GM12878 (cell line): ENCODE data around the gene RPL38. TPM values are rescaled to one million over a fixed set of nuclear protein-coding genes. Genes with fewer than 3 reads are reported as not detected.

ENCODE experiments used
- ATAC-seq: fragments of 200-7000 bp; cut with Tn5 transposase; 3 replicates; pipeline ENCODE4 v1.9.1; 2020; ENCODE audit warnings: mild to moderate bottlenecking, moderate library complexity
- BruUV-seq: library from RNA; stranded (reverse); fragments of 400-500 nt; replicated peaks from 2 replicates; lab custom pipeline; 2021; lab: Mats Ljungman, UMichigan
- CTCF ChIA-PET: fragments of 300-600 bp; sonication (Branson Sonifier 250); formaldehyde crosslinking; extraction: SDS; loops from one replicate; lab custom pipeline; 2021; ENCODE audit warnings: inconsistent platforms; lab: Yijun Ruan, JAX
- POLR2A ChIA-PET: fragments of 350-600 bp; formaldehyde crosslinking; extraction: SDS; loops from one replicate; lab custom pipeline; 2021; ENCODE audit warnings: inconsistent platforms; lab: Charles Lee
- RAD21 ChIA-PET: fragments of 300-600 bp; sonication (Branson Sonifier 250); formaldehyde crosslinking; loops from one replicate; lab custom pipeline; 2023; ENCODE audit warnings: antibody characterized with exemption; ENCODE audit not compliant: unreplicated experiment; lab: Charles Lee
- SMC1A ChIA-PET: fragments of 300-600 bp; sonication (Branson Sonifier 250); formaldehyde crosslinking; loops from one replicate; lab custom pipeline; 2023; ENCODE audit not compliant: unreplicated experiment, uncharacterized antibody; lab: Charles Lee
- DNase-seq: peaks from one replicate; pipeline ENCODE4 v3.0.0-alpha.2; 2011; ENCODE audit warnings: low read depth, low spot score
- FAIRE-seq: peaks from 3 replicates; lab custom pipeline; 2011; peaks lifted over from hg19 to GRCh38; lab: Jason Lieb, UNC
- H2AFZ ChIP-seq: 2 replicates; pipeline ENCODE4 v1.6.0; 2011; ENCODE audit warnings: low read depth, low read length, control low read depth; ENCODE audit not compliant: control insufficient read depth
- H3K27ac ChIP-seq: 2 replicates; pipeline ENCODE4 v1.5.1; 2011; ENCODE audit warnings: control low read depth; ENCODE audit not compliant: control insufficient read depth, insufficient read depth
- H3K27me3 ChIP-seq, 2 experiments: replicated peaks in 1 of 2; 2 replicates each; pipeline versions ENCODE4 v1.6.0 to v1.6.1; 2011; ENCODE audit warnings: low read length in 1 of 2; ENCODE audit not compliant: control insufficient read depth in 2 of 2, insufficient read depth in 2 of 2
- H3K36me3 ChIP-seq, 2 experiments: 2 replicates each; pipeline ENCODE4 v1.5.1; 2011; ENCODE audit warnings: low read length in 1 of 2; ENCODE audit not compliant: control insufficient read depth in 2 of 2, insufficient read depth in 2 of 2
- H3K4me1 ChIP-seq: 2 replicates; pipeline ENCODE4 v1.6.1; 2011; ENCODE audit warnings: mild to moderate bottlenecking, low read length, moderate library complexity, mixed read lengths; ENCODE audit not compliant: control insufficient read depth, insufficient read depth
- H3K4me2 ChIP-seq: 2 replicates; pipeline ENCODE4 v1.6.0; 2011; ENCODE audit warnings: control low read depth; ENCODE audit not compliant: control insufficient read depth, insufficient read depth
- H3K4me3 ChIP-seq: fragments of 200-600 bp; sonication (generic); 2 replicates; pipeline ENCODE4 v1.5.1; 2016
- H3K79me2 ChIP-seq: 2 replicates; pipeline ENCODE4 v1.6.0; 2011; ENCODE audit warnings: low read length; ENCODE audit not compliant: control insufficient read depth, insufficient read depth
- H3K9ac ChIP-seq: 2 replicates; pipeline ENCODE4 v1.8.0; 2011; ENCODE audit warnings: low read length, control low read depth, mixed read lengths; ENCODE audit not compliant: control insufficient read depth, insufficient read depth
- H3K9me3 ChIP-seq: replicated peaks from 3 replicates; pipeline ENCODE4 v1.5.1; 2011; ENCODE audit warnings: mild to moderate bottlenecking, low read length; ENCODE audit not compliant: control insufficient read depth, insufficient read depth
- H4K20me1 ChIP-seq: 2 replicates; pipeline ENCODE4 v1.6.0; 2011; ENCODE audit not compliant: control insufficient read depth, insufficient read depth
- ETV6 ChIP-seq, 2 experiments: fragments of 450-650 bp in 1 of 2; IDR thresholded peaks in 1 of 2; conservative IDR thresholded peaks in 1 of 2; 2 replicates each; pipeline ENCODE4 v1.6.1; 2014; ENCODE audit warnings: antibody characterized with exemption in 1 of 2, borderline replicate concordance in 1 of 2, low read depth in 1 of 2, mild to moderate bottlenecking in 1 of 2, moderate library complexity in 1 of 2
- EZH2 ChIP-seq: IDR thresholded peaks from 2 replicates; pipeline ENCODE4 v1.6.1; 2012; ENCODE audit warnings: low read depth, mild to moderate bottlenecking, control low read depth, inconsistent platforms, low read length, borderline replicate concordance; ENCODE audit not compliant: control insufficient read depth
- FOXM1 ChIP-seq: IDR thresholded peaks from 2 replicates; pipeline ENCODE4 v1.6.1; 2012; ENCODE audit warnings: low read depth, mild to moderate bottlenecking, inconsistent platforms, low read length, moderate library complexity
- MLLT1 ChIP-seq: fragments of 450-650 bp; IDR thresholded peaks from 2 replicates; pipeline ENCODE4 v1.6.1; 2016; ENCODE audit warnings: mild to moderate bottlenecking
- MTA3 ChIP-seq: IDR thresholded peaks from 2 replicates; pipeline ENCODE4 v1.6.1; 2012; ENCODE audit warnings: low read length, inconsistent platforms, borderline replicate concordance
- MXI1 ChIP-seq: fragments of 150-350 bp; IDR thresholded peaks from 2 replicates; pipeline ENCODE4 v1.6.1; 2011; ENCODE audit warnings: low read depth, mild to moderate bottlenecking, inconsistent platforms, low read length, improper control_type of control experiment
- NFYA ChIP-seq: IDR thresholded peaks from 2 replicates; pipeline ENCODE4 v1.6.1; 2011; ENCODE audit warnings: low read depth, mild to moderate bottlenecking, low read length, improper control_type of control experiment, borderline replicate concordance
- RB1 ChIP-seq: fragments of 450-650 bp; formaldehyde crosslinking; IDR thresholded peaks from 2 replicates; pipeline ENCODE4 v1.6.1; 2017; ENCODE audit warnings: mild to moderate bottlenecking, borderline replicate concordance
- REST ChIP-seq: IDR thresholded peaks from 2 replicates; pipeline ENCODE4 v1.6.1; 2012; ENCODE audit warnings: mild to moderate bottlenecking, low read depth, low read length
- SMAD1 ChIP-seq: fragments of 450-650 bp; IDR thresholded peaks from 2 replicates; pipeline ENCODE4 v1.6.1; 2018; ENCODE audit warnings: mild to moderate bottlenecking, low read depth; ENCODE audit not compliant: partially characterized antibody
- STAT3 ChIP-seq: IDR thresholded peaks from 2 replicates; pipeline ENCODE4 v1.6.1; 2011; ENCODE audit warnings: low read depth, low read length, improper control_type of control experiment
- SUPT20H ChIP-seq: IDR thresholded peaks from 2 replicates; pipeline ENCODE4 v1.6.1; 2011; ENCODE audit warnings: low read depth, mild to moderate bottlenecking, low read length, moderate library complexity, borderline replicate concordance; ENCODE audit not compliant: control insufficient read depth
- TCF3 ChIP-seq: IDR thresholded peaks from 2 replicates; pipeline ENCODE4 v1.6.1; 2012; ENCODE audit warnings: low read depth, mild to moderate bottlenecking, low read length, borderline replicate concordance; ENCODE audit not compliant: insufficient read depth
- ZBTB33 ChIP-seq: fragments of 450-650 bp; IDR thresholded peaks from 2 replicates; pipeline ENCODE4 v1.6.1; 2017; ENCODE audit warnings: mild to moderate bottlenecking
- ZNF24 ChIP-seq: fragments of 450-650 bp; IDR thresholded peaks from 2 replicates; pipeline ENCODE4 v1.6.1; 2017; ENCODE audit warnings: antibody characterized with exemption, mild to moderate bottlenecking
- WGBS: methylation state at CpG from one replicate; pipeline ENCODE4 v1.1.6; 2016; ENCODE audit warnings: low lambda C conversion rate; ENCODE audit not compliant: insufficient replicate concordance, insufficient coverage; ENCODE audit errors: missing lambda C conversion rate; 5-methylcytosine and 5-hydroxymethylcytosine counted together
- in situ Hi-C: fragments of 300-500 bp; cut with MboI; formaldehyde crosslinking; loops from 9 replicates; pipeline ENCODE4 v1.14.3; 2018; ENCODE audit warnings: mixed read lengths
- intact Hi-C: fragments of 100-400 bp; cut with micrococcal nuclease; formaldehyde crosslinking; loops from one replicate; pipeline ENCODE4 v1.14.2; 2022; ENCODE audit not compliant: unreplicated experiment
- polyA plus RNA-seq, 11 experiments: library from polyadenylated mRNA; depleted of rRNA in 4 of 11; unstranded in 6 of 11; stranded (reverse) in 5 of 11; fragments of >200 nt; fragmentation: Nextera tagmentation in 4 of 11; fragmentation: Illumina TruSeq in 1 of 11; extraction: Ambion mirVana in 4 of 11; extraction: Trizol in 1 of 11; gene quantifications; 1 replicate in 1 of 11; 2 replicates in 10 of 11; pipeline versions ENCODE4 v1.2.1 to v1.2.3, GENCODE V29; 2011 to 2016; ENCODE audit warnings: inconsistent platforms in 2 of 11, missing spikeins in 2 of 11, low read depth in 1 of 11
- total RNA-seq, 4 experiments: library from RNA; depleted of rRNA in 3 of 4; stranded (reverse); fragments of >200 nt in 3 of 4; fragmentation: Illumina TruSeq in 1 of 4; extraction: Trizol in 1 of 4; gene quantifications; 2 replicates each; pipeline versions ENCODE4 v1.2.1 to v1.2.3, GENCODE V29; 2013 to 2021
- TF ChIP-seq, protein P1 (sequence below): fragments of 450-650 bp; IDR thresholded peaks from 2 replicates; pipeline ENCODE4 v1.6.1; 2017; ENCODE audit warnings: low read depth, mild to moderate bottlenecking, moderate library complexity

The RPL38 gene
- total and polyA plus RNA-seq, 10 of the 15 experiments (the other 5 are each of a cell fraction or from before 2014, with no cell fraction given), result 1,318 to 4,938 (median 2,673) TPM

DNA sequence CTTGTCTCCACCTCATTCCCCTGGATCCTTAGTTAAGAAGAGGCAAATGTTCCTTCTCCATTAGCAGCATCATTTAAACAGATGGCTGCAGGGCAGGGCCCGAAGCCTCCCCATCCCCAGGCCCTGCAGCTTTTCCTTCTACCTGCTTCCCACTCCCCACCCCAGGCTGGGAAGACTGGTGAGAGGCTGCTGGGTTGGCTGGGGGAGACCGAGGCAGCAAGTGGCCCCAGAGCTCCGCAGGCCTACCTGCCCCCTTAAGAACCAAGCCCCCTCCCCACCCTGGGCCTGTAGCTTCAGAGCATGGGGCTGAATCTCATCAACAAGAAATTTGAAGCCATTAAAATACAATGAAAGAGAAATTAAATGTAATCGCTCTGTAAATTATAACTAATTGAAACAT lies 22.1 kb upstream of the RPL38 start:
- no peaks in the 10 kb centered on the region for H4K20me1 ChIP-seq
- H3K36me3 ChIP-seq, result no peaks in the 10 kb centered on the region
- RAD21 ChIA-PET, result no interaction called here
- CTCF ChIA-PET, result interaction anchor here (1.6 to 3.5 kb wide), 2 partner anchors 10 to 90 kb away, joined by 5 to 19 read pairs; no protein-coding TSS in a partner anchor
- no peak for ATAC-seq
- SMC1A ChIA-PET, result no interaction called here
- H3K4me3 ChIP-seq, result no peak overlapping the region
- no peak overlapping the region for H3K4me2 ChIP-seq
- H3K4me1 ChIP-seq, result no peaks in the 10 kb centered on the region
- intact Hi-C loops, result no loop called here
- H3K27me3 ChIP-seq, result peaks cover 0 to 2% of the 10 kb centered on the region in 2 experiments; a peak in 2 of 4 replicates
- FAIRE-seq, result no peak
- no peaks in the 10 kb centered on the region for H3K79me2 ChIP-seq
- no peak overlapping the region for H3K9ac ChIP-seq
- no peaks in the 10 kb centered on the region for H3K9me3 ChIP-seq
- no TSS peak for BruUV-seq
- no peak overlapping the region for H2AFZ ChIP-seq
- no peak for DNase-seq
- H3K27ac ChIP-seq, result no peak overlapping the region
- POLR2A ChIA-PET, result no interaction called here
- WGBS, result 9% methylated on average over 4 of the region's 4 CpGs
- in situ Hi-C loops, result no loop called here
- TF ChIP-seq REST (no peak), FOXM1 (no peak), MLLT1 (no peak), SUPT20H (no peak), MTA3 (no peak), NFYA (no peak), ZNF24 (no peak), RB1 (no peak), SMAD1 (no peak), ZBTB33 (no peak), MXI1 (no peak), EZH2 (no peak), ETV6 (conservative IDR thresholded peaks at IDR 0.05 in 1 of 2, IDR thresholded peaks at IDR 0.05 in 1 of 2; ENCODE audit: borderline replicate concordance in 1 of 2, low read depth in 1 of 2) (no peak), STAT3 (no peak), TCF3 (no peak)
- TF ChIP-seq, protein P1, sequence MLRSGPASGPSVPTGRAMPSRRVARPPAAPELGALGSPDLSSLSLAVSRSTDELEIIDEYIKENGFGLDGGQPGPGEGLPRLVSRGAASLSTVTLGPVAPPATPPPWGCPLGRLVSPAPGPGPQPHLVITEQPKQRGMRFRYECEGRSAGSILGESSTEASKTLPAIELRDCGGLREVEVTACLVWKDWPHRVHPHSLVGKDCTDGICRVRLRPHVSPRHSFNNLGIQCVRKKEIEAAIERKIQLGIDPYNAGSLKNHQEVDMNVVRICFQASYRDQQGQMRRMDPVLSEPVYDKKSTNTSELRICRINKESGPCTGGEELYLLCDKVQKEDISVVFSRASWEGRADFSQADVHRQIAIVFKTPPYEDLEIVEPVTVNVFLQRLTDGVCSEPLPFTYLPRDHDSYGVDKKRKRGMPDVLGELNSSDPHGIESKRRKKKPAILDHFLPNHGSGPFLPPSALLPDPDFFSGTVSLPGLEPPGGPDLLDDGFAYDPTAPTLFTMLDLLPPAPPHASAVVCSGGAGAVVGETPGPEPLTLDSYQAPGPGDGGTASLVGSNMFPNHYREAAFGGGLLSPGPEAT, result no peak
